NB4 (cell line): ENCODE measurements around the gene SELENOM.

Experiments
- DNase-seq: peaks from one replicate; pipeline ENCODE4 v3.0.0; 2010; ENCODE audit warnings: low read depth
- H3K4me3 ChIP-seq: one replicate; pipeline ENCODE4 v1.5.1; 2011; ENCODE audit warnings: mild to moderate bottlenecking, low read depth, low read length, moderate library complexity
- CTCF ChIP-seq: IDR thresholded peaks from one replicate; pipeline ENCODE4 v1.5.1; 2012; ENCODE audit warnings: low read depth, low read length
- MAX ChIP-seq: IDR thresholded peaks from 2 replicates; pipeline ENCODE4 v1.6.1; 2011; ENCODE audit warnings: low read depth, low read length
- MYC ChIP-seq: IDR thresholded peaks from 2 replicates; pipeline ENCODE4 v1.6.1; 2011; ENCODE audit warnings: low read depth, low read length
- POLR2A ChIP-seq: IDR thresholded peaks from 2 replicates; pipeline ENCODE4 v1.6.1; 2011; ENCODE audit warnings: mild to moderate bottlenecking; ENCODE audit not compliant: insufficient read length; ENCODE audit errors: extremely low read depth

The SELENOM gene

GRCh38 chr22:31130873-31131272 is 23.5 kb upstream of the SELENOM start:
- TF ChIP-seq POLR2A (no peak), MAX (no peak), MYC (no peak), CTCF (no peak)
- H3K4me3 ChIP-seq: no peak overlapping the region
- DNase-seq: no peak

- H3K4me3 ChIP-seq: no peak overlapping the region
- TF ChIP-seq POLR2A (no peak), MYC (no peak), MAX (no peak), CTCF (no peak)
- no peak for DNase-seq
Observed at GRCh38 chr22:31128156-31128555, 20.8 kb upstream of the SELENOM start.

GRCh38 chr22:31127181-31127772 is 19.9 kb upstream of the SELENOM start:
- peak; percentile 34 for DNase-seq
- TF ChIP-seq MYC: no peak
- TF ChIP-seq POLR2A: no peak
- TF ChIP-seq CTCF: no peak
- TF ChIP-seq MAX: no peak
- no peak overlapping the region for H3K4me3 ChIP-seq

GRCh38 chr22:31126869-31127175 is 19.5 kb upstream of the SELENOM start:
- no peak overlapping the region for H3K4me3 ChIP-seq
- no peak for DNase-seq
- TF ChIP-seq CTCF (no peak), MAX (no peak), POLR2A (no peak)

GRCh38 chr22:31126128-31126868 is 18.9 kb upstream of the SELENOM start:
- TF ChIP-seq MAX (no peak), MYC (no peak), POLR2A (no peak), CTCF (no peak)
- DNase-seq: no peak

More at GRCh38 chr22:31126128-31126868, 18.9 kb upstream of the SELENOM start:
- no peak overlapping the region for H3K4me3 ChIP-seq
